C1 segment of cervical spinal cord (tissue), 14 donors: ENCODE data around the gene DVL2.
A peak's percentile ranks its signal among the peaks of the same experiment; 100 is the strongest.
"Not testable (repeated sequence)": the region's sequence is repeated elsewhere in the genome, so short reads cannot be mapped to it uniquely, and the experiment has no call there.

ENCODE experiments used
- DNase-seq, 14 donors: peaks; one replicate each; lab custom pipeline; 2025; lab: John Stamatoyannopoulos, UW

Gene DVL2

DNA sequence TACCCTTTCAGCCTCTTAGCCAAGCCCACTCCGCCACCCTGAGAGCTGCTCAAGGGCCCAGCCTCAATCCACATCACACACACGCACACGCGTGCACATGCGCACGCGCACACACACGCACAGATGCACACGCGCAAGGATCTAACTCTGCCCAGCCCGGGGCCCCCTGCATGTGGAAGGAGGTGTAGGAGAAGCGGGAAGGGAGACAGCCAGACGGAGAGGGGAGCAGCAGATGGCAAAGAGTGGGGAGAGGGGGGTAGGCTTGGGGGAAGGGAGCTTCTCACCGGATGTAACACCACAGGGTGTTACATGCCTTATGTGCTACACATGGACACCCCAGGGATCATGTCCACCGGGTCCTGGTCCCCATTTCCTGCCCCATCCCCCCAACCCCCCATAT, 30.0 kb downstream of the DVL2 start:
- DNase-seq: peak in 1 of 14 donors; percentile 71

DNA sequence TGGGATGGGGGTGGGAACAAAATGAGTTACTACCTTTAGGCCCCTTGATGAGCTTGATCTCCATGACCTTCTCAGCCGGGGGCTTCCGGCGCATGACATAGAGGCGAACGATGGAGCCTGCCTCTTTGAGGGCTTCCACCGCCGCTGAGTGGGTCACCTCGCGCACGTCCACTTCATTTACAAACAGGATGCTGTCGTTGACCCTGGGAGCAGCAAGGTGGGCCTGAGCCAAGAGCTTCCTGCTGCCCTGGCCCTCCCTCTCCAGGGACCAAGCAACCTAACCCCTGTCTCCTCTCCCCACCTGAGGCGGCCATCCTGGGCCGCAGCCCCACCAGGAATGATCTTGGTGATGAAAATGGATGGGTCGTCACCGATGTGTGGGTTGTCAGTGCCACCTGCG, 30.9 kb downstream of the DVL2 start:
- no peak for DNase-seq

DNA sequence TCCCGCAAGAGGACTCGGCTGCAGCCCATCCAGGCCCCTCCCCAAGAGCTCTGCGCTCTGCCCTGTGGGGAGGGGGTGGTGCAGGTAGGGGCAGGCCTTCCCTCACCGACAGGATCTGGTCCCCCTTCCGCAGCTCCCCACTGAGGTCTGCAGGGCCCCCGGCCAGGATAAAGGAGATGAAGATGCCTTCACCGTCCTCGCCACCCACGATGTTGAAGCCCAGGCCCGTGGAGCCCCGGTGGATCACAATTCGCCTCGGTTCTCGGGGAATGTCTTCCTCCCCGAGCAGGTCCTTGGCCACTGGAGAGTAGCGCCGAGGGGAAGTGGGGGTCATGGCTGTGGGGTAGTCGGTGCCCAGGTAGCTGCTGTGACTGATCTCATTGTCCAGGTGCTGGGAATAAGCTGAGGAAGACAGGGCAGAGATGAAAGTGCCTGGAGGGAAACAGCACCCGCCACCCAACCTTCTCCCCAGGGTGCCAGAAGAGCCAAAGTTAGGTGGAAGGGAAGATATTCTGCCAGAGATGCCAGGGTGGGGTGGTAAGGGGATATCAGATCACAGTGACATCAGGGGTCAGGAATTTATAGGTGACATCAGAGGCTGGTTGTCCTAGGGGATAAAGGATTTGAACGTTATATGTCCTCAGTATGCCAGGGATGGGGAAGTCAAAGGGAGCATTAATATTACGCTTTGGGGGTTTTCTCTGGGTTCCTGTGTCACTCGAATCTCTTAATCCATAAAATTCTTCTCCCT, 37.5 kb downstream of the DVL2 start:
- no peak for DNase-seq

- no peak for DNase-seq
Observed at GRCh38 chr17:7195971-7196370, 38.3 kb downstream of the DVL2 start.

DNA sequence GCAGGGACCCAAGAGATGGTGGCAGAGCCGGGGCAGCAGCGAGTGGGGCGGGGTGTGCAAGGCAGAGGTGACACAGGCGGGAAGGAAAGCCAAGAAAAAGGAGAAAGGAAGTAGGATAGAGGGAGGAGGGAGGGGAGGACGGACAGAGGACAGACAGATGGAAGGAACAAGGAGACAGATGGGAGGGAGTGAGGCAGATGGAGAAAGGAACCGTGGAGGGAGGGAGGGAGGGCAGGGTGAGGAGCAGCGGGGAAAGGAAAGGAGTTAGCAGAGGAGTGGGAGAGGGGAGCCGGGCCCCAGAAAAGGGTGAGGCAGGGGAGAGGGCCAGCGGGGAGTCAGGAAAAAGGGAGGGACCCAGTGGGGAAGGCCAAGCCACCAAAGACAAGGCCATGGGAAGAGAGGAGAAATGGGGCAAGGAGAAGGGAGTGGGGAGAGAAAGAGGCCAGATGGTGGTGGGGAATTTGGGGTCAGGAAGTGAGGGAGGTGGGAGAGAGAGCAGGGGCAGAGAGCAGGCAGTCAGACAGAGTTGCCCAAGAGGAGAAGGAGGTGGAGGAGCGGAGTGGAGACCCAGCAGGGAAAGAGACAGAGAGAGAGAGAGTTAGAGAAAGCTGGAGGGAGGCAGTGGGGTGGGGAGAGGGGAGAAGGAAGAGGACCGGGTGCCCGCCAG, 41.9 kb downstream of the DVL2 start:
- DNase-seq: peak in 1 of 14 donors; percentile 52

- DNase-seq: peak in 6 of 14 donors; percentile 2 to 77 (median 21)
Observed at GRCh38 chr17:7191571-7192270, 42.6 kb downstream of the DVL2 start.

GRCh38 chr17:7191069-7191468, 43.2 kb downstream of the DVL2 start:
- no peak for DNase-seq

DNA sequence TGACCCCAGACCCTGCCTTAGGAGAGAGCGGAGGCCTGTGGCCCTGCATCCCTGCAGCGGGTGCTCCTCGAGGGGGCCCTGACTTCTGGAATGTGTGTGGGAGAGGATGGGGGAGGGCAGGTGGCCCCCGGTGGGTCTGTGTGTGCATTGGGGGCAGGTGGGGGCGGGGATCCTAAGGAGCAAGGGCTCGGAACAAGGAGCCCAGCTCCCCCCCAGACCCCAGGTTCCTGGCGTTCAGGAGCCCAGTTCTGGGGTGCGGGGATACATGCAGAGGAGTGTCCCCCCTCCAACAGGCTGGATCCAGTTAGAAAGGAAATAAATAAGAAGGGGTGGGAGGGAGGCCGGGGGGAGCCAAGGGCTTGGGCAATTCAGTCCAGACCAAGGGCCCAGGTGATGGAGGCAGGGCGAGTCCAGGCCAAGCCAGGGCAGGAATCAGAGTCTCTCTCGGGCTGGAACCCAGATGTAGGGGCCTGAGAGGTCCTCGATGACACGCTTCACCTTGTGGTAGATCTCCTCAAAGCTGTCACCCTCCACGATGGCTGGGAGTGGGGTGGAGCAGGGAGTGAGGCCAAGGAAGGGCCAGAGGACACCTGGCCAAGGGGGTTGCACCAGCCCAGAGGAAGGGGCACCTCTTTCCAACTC, 43.9 kb downstream of the DVL2 start:
- no peak for DNase-seq

DNA sequence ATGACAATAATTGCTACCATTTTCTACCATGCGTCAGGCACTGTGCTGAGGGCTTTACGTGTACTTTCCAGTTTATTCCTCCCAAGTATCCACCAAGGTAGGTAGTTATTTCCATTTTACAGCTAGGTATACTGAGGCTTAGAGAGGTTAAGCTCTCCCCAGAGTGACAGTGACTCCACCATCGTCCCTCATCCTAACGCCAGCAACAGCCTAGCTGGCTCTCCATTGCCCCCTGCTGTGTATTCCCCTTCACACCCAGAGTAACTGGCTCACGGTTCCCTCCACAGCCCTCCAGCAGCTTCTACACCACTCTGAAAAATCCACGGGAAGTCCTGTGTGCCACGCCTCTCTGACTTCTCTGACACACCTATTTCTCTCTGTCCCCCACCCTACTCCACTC, 48.1 kb downstream of the DVL2 start:
- DNase-seq: no peak

DNA sequence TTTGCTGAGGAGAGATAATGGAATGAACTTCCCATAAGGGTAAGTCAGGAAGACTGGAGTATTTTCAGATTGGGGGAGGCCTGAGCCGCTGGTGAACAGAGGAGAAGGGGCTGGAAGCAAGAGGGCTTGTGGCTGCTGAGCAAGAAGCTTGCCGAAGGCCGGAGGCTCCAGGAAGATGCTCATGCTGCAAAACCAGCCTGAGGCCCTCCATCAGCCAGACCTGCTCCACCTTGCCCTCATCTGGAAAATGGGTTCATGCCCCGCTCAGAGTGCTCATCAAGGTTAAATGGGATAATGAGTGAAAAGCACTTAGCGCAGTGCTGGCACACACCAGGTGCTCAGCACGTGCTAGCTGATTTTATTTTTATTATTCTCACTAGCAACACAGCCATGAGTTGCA, 49.7 kb downstream of the DVL2 start:
- DNase-seq: no peak

GRCh38 chr17:7184091-7184488, 50.2 kb downstream of the DVL2 start:
- DNase-seq: peak in 3 of 14 donors; percentile 4 to 16 (median 8)

GRCh38 chr17:7183433-7184090, 50.8 kb downstream of the DVL2 start:
- DNase-seq: no peak

DNA sequence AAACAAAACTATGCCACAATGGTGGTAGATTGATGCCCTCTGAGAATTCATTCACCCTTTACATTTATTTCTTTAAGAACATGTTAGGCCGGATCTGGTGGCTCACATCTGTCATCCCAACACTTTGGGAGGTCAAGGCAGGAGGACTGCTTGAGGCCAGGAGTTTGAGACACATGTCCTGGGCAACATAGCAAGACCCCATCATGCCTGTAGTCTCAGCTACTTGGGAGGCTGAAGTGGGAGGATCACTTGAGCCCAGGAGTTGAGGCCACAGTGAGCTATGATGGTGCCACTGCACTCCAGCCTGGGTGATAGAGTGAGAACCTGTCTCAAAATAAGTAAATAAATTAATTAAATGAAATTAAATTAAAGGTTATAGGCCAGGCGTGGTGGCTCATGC, 52.2 kb downstream of the DVL2 start:
- DNase-seq: not testable (repeated sequence)

- DNase-seq: no peak
Observed at GRCh38 chr17:7179317-7180254, 54.7 kb downstream of the DVL2 start, which contains the start of gene ASGR1. Gene ASGR1 (minus strand): TSS chr17:7179370. CDS start chr17:7178563, 807 bp downstream.

DNA sequence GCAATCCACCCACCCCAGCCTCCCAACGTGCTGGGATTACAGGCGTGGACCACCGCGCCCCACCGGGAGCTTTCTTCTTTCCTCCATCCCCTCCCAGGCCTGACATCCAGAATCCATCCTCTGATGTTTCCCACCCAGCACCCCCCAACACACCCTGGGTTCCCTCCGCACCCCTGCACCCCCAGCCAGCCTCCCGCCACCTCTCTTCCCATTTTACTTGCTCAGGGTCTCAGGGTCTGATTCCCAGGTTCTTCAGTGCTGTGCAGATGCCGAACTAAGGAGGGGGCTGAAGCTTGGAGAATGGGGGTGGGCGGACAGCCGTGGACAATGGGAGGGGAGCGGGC, 55.4 kb downstream of the DVL2 start:
- no peak for DNase-seq

- no peak for DNase-seq
Observed at GRCh38 chr17:7177954-7178477, 56.3 kb downstream of the DVL2 start.

DNA sequence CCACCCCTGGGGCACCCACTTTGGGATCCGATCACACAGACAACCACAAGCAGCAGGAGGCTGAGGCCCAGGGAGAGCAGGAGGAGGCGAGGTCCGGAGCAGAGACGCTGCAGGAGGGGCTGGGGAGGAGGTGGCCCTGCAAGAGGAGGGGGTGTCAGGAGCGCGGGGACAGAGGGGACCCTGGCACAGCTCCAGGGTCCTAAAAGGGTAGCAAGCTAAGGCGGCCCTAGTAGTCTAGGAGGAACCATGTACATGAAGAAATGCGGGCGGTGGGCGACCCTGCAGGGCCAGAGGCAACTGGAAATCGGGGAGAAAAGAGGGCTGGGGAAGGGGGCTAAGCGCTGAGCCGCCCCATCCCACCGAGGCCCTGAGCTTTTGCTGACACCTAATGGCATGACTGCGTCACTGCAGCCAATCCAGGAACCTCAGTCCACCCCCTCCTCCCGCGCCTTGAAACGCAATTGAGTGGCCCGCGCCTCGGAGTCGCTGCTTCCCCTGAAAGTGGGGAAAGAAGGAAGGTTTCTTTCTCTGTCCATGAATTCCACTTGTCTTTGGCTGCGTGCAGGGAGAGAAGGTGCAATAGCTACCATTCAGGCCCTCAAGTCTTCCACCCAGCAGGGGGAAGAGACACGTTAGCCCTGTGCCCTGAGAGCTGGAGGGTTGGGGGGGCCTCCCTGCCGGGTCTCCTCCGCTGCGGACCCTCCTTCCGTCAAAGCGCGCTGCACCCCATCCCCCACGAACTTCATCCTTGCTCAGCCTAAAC, 56.9 kb downstream of the DVL2 start:
- DNase-seq: peak in 12 of 14 donors; percentile 7 to 62 (median 24)

- no peak for DNase-seq
Observed at GRCh38 chr17:7176841-7177190, 57.5 kb downstream of the DVL2 start.

DNA sequence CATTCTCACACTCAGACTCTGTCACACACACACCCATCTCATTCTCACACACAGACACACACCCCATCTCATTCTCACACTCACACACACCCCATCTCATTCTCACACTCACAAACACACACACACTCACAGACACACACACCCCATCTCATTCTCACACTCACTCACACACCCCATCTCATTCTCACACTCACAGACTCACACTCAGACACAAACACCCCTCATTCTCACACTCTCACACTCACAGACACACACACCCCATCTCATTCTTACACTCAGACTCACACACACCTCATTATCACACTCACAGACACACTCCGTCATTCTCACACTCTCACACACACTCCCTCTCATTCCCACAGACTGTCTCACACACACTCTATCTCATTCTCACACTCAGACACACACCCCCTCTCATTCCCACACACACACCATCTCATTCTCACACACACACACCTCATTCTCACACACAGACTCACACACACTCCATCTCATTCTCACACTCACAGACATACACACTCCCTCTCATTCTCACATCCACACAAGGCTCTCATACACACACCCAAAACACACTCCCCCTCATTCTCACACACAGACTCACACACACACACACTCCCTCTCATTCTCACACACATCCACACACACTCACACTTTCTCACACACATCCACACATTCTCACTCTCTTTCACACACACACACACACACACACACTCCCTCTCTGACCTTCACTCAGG, 58.0 kb downstream of the DVL2 start:
- DNase-seq: no peak
